PC-3 (cell line): ENCODE results near the gene SLC37A4.

ENCODE experiments used
- CTCF ChIP-seq: fragments of 300-600 bp; sonication (generic); conservative IDR thresholded peaks from 2 replicates; pipeline ENCODE4 v1.5.1; 2017; ENCODE audit warnings: antibody characterized with exemption, low read depth, mild to moderate bottlenecking, low read length
- EZH2 ChIP-seq: fragments of 300-600 bp; sonication (generic); IDR thresholded peaks from one replicate; pipeline ENCODE4 v1.6.1; 2017; ENCODE audit warnings: antibody characterized with exemption, mild to moderate bottlenecking, low read length; ENCODE audit not compliant: unreplicated experiment

GRCh38 chr11:119051440-119052162 is 20.9 kb upstream of the SLC37A4 start:
- TF ChIP-seq CTCF, result no peak
- TF ChIP-seq EZH2, result no peak
